CD4-positive, alpha-beta T cell treated with Interleukin-17A for 4 hours (primary cell): ENCODE data around the gene CNTNAP2.

ENCODE experiments used
- DNase-seq: peaks from one replicate; pipeline ENCODE4 v3.0.0-alpha.2; 2020; ENCODE audit warnings: mixed read lengths

Gene CNTNAP2

GRCh38 chr7:146788008-146788407, 671.4 kb downstream of the CNTNAP2 start:
- DNase-seq = no peak

- no peak for DNase-seq
These were observed 675.0 kb downstream of the CNTNAP2 start for GRCh38 chr7:146791344-146792285.

GRCh38 chr7:146804620-146805019, 688.0 kb downstream of the CNTNAP2 start:
- no peak for DNase-seq

- DNase-seq = no peak
These were observed 688.5 kb downstream of the CNTNAP2 start for GRCh38 chr7:146805082-146805481.

- no peak for DNase-seq
These were observed 709.7 kb downstream of the CNTNAP2 start for GRCh38 chr7:146826329-146826728.

- no peak for DNase-seq
These were observed 714.1 kb downstream of the CNTNAP2 start for GRCh38 chr7:146830686-146831085.

- no peak for DNase-seq
These were observed 715.3 kb downstream of the CNTNAP2 start for GRCh38 chr7:146831875-146832274.

GRCh38 chr7:146844405-146844804, 727.8 kb downstream of the CNTNAP2 start:
- no peak for DNase-seq

- DNase-seq = no peak
These were observed 742.1 kb downstream of the CNTNAP2 start for GRCh38 chr7:146858690-146859089.

- no peak for DNase-seq
These were observed 745.1 kb downstream of the CNTNAP2 start for GRCh38 chr7:146861701-146862100.

- no peak for DNase-seq
These were observed 745.8 kb downstream of the CNTNAP2 start for GRCh38 chr7:146862415-146862814.

- DNase-seq = no peak
These were observed 748.0 kb downstream of the CNTNAP2 start for GRCh38 chr7:146864644-146865043.

- DNase-seq = no peak
These were observed 749.1 kb downstream of the CNTNAP2 start for GRCh38 chr7:146865696-146866095.

GRCh38 chr7:146874722-146875121, 758.1 kb downstream of the CNTNAP2 start:
- no peak for DNase-seq

GRCh38 chr7:146875237-146875785, 758.7 kb downstream of the CNTNAP2 start:
- no peak for DNase-seq

GRCh38 chr7:146875981-146876380, 759.4 kb downstream of the CNTNAP2 start:
- no peak for DNase-seq

GRCh38 chr7:146876411-146876810, 759.8 kb downstream of the CNTNAP2 start:
- no peak for DNase-seq

- DNase-seq = no peak
These were observed 762.3 kb downstream of the CNTNAP2 start for GRCh38 chr7:146878901-146879300.

GRCh38 chr7:146885231-146885630, 768.6 kb downstream of the CNTNAP2 start:
- DNase-seq = no peak

GRCh38 chr7:146889806-146890555, 773.4 kb downstream of the CNTNAP2 start:
- DNase-seq = no peak

GRCh38 chr7:146892151-146892550, 775.5 kb downstream of the CNTNAP2 start:
- DNase-seq = no peak

GRCh38 chr7:146894927-146895326, 778.3 kb downstream of the CNTNAP2 start:
- DNase-seq = no peak

- no peak for DNase-seq
These were observed 785.7 kb downstream of the CNTNAP2 start for GRCh38 chr7:146902266-146902665.

- DNase-seq = no peak
These were observed 786.1 kb downstream of the CNTNAP2 start for GRCh38 chr7:146902728-146903127.
